Stimulated activated naive CD8-positive, alpha-beta T cell treated with anti-CD3 and anti-CD28 coated beads, Interleukin-15, Interleukin-2, amounts not matched to agents 100 U/mL and 50 U/mL, for 24 hours (primary cell): ENCODE results near the gene ZNF516.

Source experiments
- ATAC-seq: fragments of 150-1000 bp; cut with Tn5 transposase; one replicate; pipeline ENCODE4 v1.10.0; 2021
- DNase-seq: peaks from one replicate; pipeline ENCODE4 v3.0.0; 2021

ZNF516 gene

GRCh38 chr18:76343938-76344569, 151.0 kb downstream of the ZNF516 start:
- ATAC-seq (no peak), DNase-seq (no peak)

GRCh38 chr18:76340410-76340809, 154.6 kb downstream of the ZNF516 start:
- ATAC-seq: no peak
- DNase-seq: no peak

GRCh38 chr18:76339246-76339620, 155.8 kb downstream of the ZNF516 start:
- ATAC-seq (no peak), DNase-seq (no peak)

- no peak for ATAC-seq
- no peak for DNase-seq
Measured at GRCh38 chr18:76338619-76339245, 156.3 kb downstream of the ZNF516 start.

- DNase-seq (no peak), ATAC-seq (no peak)
Measured at GRCh38 chr18:76338088-76338487, 157.0 kb downstream of the ZNF516 start.

GRCh38 chr18:76335859-76336640, 159.0 kb downstream of the ZNF516 start:
- no peak for ATAC-seq

GRCh38 chr18:76328140-76328539, 166.9 kb downstream of the ZNF516 start:
- no peak for ATAC-seq
- DNase-seq: no peak

More at GRCh38 chr18:76335859-76336640, 159.0 kb downstream of the ZNF516 start:
- DNase-seq: no peak

GRCh38 chr18:76323891-76324290, 171.2 kb downstream of the ZNF516 start:
- ATAC-seq: no peak
- DNase-seq: no peak

- ATAC-seq: no peak
- DNase-seq: no peak
Measured at GRCh38 chr18:76322686-76323085, 172.4 kb downstream of the ZNF516 start.

GRCh38 chr18:76319366-76319765, 175.7 kb downstream of the ZNF516 start:
- ATAC-seq: no peak
- no peak for DNase-seq

- DNase-seq: no peak
- ATAC-seq: no peak
Measured at GRCh38 chr18:76318607-76319006, 176.4 kb downstream of the ZNF516 start.

- no peak for DNase-seq
- ATAC-seq: no peak
Measured at GRCh38 chr18:76317136-76317535, 177.9 kb downstream of the ZNF516 start.

GRCh38 chr18:76315722-76316230, 179.3 kb downstream of the ZNF516 start:
- ATAC-seq: no peak
- no peak for DNase-seq

- ATAC-seq (no peak), DNase-seq (no peak)
Measured at GRCh38 chr18:76314496-76314895, 180.5 kb downstream of the ZNF516 start.

GRCh38 chr18:76314015-76314414, 181.0 kb downstream of the ZNF516 start:
- no peak for DNase-seq
- no peak for ATAC-seq
